Measurements from ENCODE around the gene MAB21L1. TPM values are rescaled to one million over a fixed set of nuclear protein-coding genes. Genes with fewer than 3 reads are reported as not detected.

The MAB21L1 gene
- total and polyA plus RNA-seq, 2 of the 8 experiments (the other 6 are each of a cell fraction or from before 2014, with no cell fraction given), result not detected

GRCh38 chr13:35474496-35475211 is 1.8 kb downstream of the MAB21L1 start:
- H2BK12ac ChIP-seq (ENCODE audit: low read depth, low read length), result no peak overlapping the region
- peak overlapping the region; percentile 41 to 63 (median 48); a peak in 6 of 8 replicates for H3K4me3 ChIP-seq (ENCODE audit: extremely low read depth in 1 of 4, insufficient read depth in 2 of 4, low read depth in 3 of 4, low read length in 4 of 4)
- ChIA-PET CTCF (ENCODE audit: partially characterized antibody) (no interaction called here), POLR2A (ENCODE audit: partially characterized antibody) (interaction anchor here (0.6 kb wide), 1 partner anchor 428 kb away, joined by 3 read pairs; no protein-coding TSS in a partner anchor)
- H3K4me2 ChIP-seq (ENCODE audit: insufficient read depth in 1 of 2, low read depth in 2 of 2, low read length in 2 of 2), result peak overlapping the region; percentile 92 to 93
- H2BK20ac ChIP-seq (ENCODE audit: low read length), result no peak overlapping the region
- H2BK15ac ChIP-seq (ENCODE audit: low read length), result no peak overlapping the region
- no peak overlapping the region for H3K14ac ChIP-seq (ENCODE audit: insufficient read length)
- H3K36me3 ChIP-seq (ENCODE audit: control insufficient read depth in 2 of 4, insufficient read depth in 4 of 4, low read length in 3 of 4), result no peaks in the 10 kb centered on the region
- H2AK5ac ChIP-seq (ENCODE audit: low read depth, low read length), result no peak overlapping the region
- H4K8ac ChIP-seq (ENCODE audit: extremely low read depth, insufficient read depth, low read length), result no peak overlapping the region
- no peak overlapping the region for H4K91ac ChIP-seq (replicated peaks; ENCODE audit: insufficient read length, low read length)
- no peak overlapping the region for H4K5ac ChIP-seq (ENCODE audit: insufficient read length, low read depth, low read length)
- H3K27me3 ChIP-seq (replicated peaks in 1 of 4; ENCODE audit: control insufficient read depth in 3 of 4, extremely low read depth in 1 of 4, insufficient read depth in 3 of 4, low read length in 3 of 4), result peaks cover 47 to 85% (median 66%) of the 10 kb centered on the region in 4 experiments
- no peak overlapping the region for H3K27ac ChIP-seq (ENCODE audit: low read depth, low read length)
- DNase-seq (ENCODE audit: low read depth in 1 of 2, low spot score in 2 of 2) (no peak), FAIRE-seq (no peak)
- H2BK120ac ChIP-seq (replicated peaks; ENCODE audit: low read depth, low read length), result no peak overlapping the region
- WGBS, 2 experiments (ENCODE audit: extremely low coverage in 1 of 2, insufficient coverage in 1 of 2, insufficient read length in 1 of 2, insufficient replicate concordance in 2 of 2, low coverage in 1 of 2, low lambda C conversion rate in 2 of 2, missing lambda C conversion rate in 1 of 2), result 4% methylated on average over 17 of the region's 17 CpGs; no CpG with 5 or more reads in 1 of the 2 experiments
- no peak overlapping the region for H3K9ac ChIP-seq (replicated peaks in 1 of 4; ENCODE audit: extremely low read depth in 1 of 4, low read depth in 3 of 4, low read length in 3 of 4)
- peaks cover 26% of the 10 kb centered on the region for H3K23me2 ChIP-seq (ENCODE audit: low read depth, low read length)
- H3K4ac ChIP-seq (replicated peaks; ENCODE audit: insufficient read length, low read depth, low read length), result no peak overlapping the region
- peaks cover 22 to 37% of the 10 kb centered on the region in 2 experiments for H4K20me1 ChIP-seq (replicated peaks in 1 of 2; ENCODE audit: control insufficient read depth in 1 of 2, insufficient read depth in 2 of 2, low read length in 2 of 2)
- H3K79me2 ChIP-seq (ENCODE audit: control insufficient read depth in 1 of 2, insufficient read depth in 2 of 2, low read length in 2 of 2), result no peaks in the 10 kb centered on the region
- no peaks in the 10 kb centered on the region for H3K9me3 ChIP-seq (ENCODE audit: insufficient read depth in 2 of 2, low read depth in 1 of 2, low read length in 1 of 2)
- H2BK5ac ChIP-seq (ENCODE audit: low read depth, low read length), result no peak overlapping the region
- H2AFZ ChIP-seq (ENCODE audit: low read length), result no peak overlapping the region
- H3K23ac ChIP-seq (ENCODE audit: insufficient read length), result no peak overlapping the region
- no peak overlapping the region for H3K18ac ChIP-seq (ENCODE audit: extremely low read depth, low read length)
- no peak overlapping the region for H3K56ac ChIP-seq (replicated peaks; ENCODE audit: insufficient read length, low read depth, low read length)
- peaks cover 13 to 41% (median 28%) of the 10 kb centered on the region in 4 experiments for H3K4me1 ChIP-seq (replicated peaks in 1 of 4; ENCODE audit: control insufficient read depth in 3 of 4, insufficient read depth in 4 of 4, low read length in 3 of 4)
- no peaks in the 10 kb centered on the region for H3K79me1 ChIP-seq (ENCODE audit: low read depth, low read length)
- peak; percentile 63; the same call in 1 of the 2 replicates for TF ChIP-seq CBX8 (IDR thresholded peaks at IDR 0.05; ENCODE audit: borderline replicate concordance, low read depth, low read length)
- TF ChIP-seq EGR1 (IDR thresholded peaks at IDR 0.05; ENCODE audit: borderline replicate concordance, low read depth, low read length), result no peak

All from H1 (cell line).